GM08714 (cell line): ENCODE measurements around the gene ACAN.

Experiments
- H3K4me3 ChIP-seq: fragments of 200-500 bp; sonication (Bioruptor generic); 2 replicates; pipeline ENCODE4 v1.5.1; 2014; ENCODE audit warnings: mild to moderate bottlenecking, low read length, inconsistent platforms
- ZNF274 ChIP-seq: IDR thresholded peaks from 2 replicates; pipeline ENCODE4 v1.6.1; 2012; ENCODE audit warnings: mild to moderate bottlenecking, low read depth, low read length

The ACAN gene

GRCh38 chr15:88866295-88866881 lies 63.2 kb downstream of the ACAN start:
- TF ChIP-seq ZNF274 = no peak
- no peak overlapping the region for H3K4me3 ChIP-seq

GRCh38 chr15:88871313-88871712 lies 68.1 kb downstream of the ACAN start:
- no peak for TF ChIP-seq ZNF274
- no peak overlapping the region for H3K4me3 ChIP-seq

- H3K4me3 ChIP-seq = no peak overlapping the region
- TF ChIP-seq ZNF274 = no peak
These were observed 68.9 kb downstream of the ACAN start for GRCh38 chr15:88872106-88872505.

GRCh38 chr15:88872706-88873105 lies 69.5 kb downstream of the ACAN start:
- TF ChIP-seq ZNF274 = no peak
- H3K4me3 ChIP-seq = no peak overlapping the region

GRCh38 chr15:88873786-88874185 lies 70.5 kb downstream of the ACAN start:
- no peak overlapping the region for H3K4me3 ChIP-seq

GRCh38 chr15:88874275-88874674 lies 71.0 kb downstream of the ACAN start:
- H3K4me3 ChIP-seq = no peak overlapping the region
- no peak for TF ChIP-seq ZNF274

More at GRCh38 chr15:88873786-88874185, 70.5 kb downstream of the ACAN start:
- TF ChIP-seq ZNF274 = no peak

- TF ChIP-seq ZNF274 = no peak
- H3K4me3 ChIP-seq = no peak overlapping the region
These were observed 71.4 kb downstream of the ACAN start for GRCh38 chr15:88874684-88875083.

- TF ChIP-seq ZNF274 = no peak
- H3K4me3 ChIP-seq = no peak overlapping the region
These were observed 73.3 kb downstream of the ACAN start for GRCh38 chr15:88876573-88876972.

- no peak overlapping the region for H3K4me3 ChIP-seq
- TF ChIP-seq ZNF274 = no peak
These were observed 74.2 kb downstream of the ACAN start for GRCh38 chr15:88877415-88877814.

- TF ChIP-seq ZNF274 = no peak
These were observed 74.7 kb downstream of the ACAN start for GRCh38 chr15:88877906-88878305.

GRCh38 chr15:88878720-88879184 lies 75.5 kb downstream of the ACAN start:
- H3K4me3 ChIP-seq = no peak overlapping the region
- no peak for TF ChIP-seq ZNF274

More at GRCh38 chr15:88877906-88878305, 74.7 kb downstream of the ACAN start:
- H3K4me3 ChIP-seq = no peak overlapping the region

- no peak for TF ChIP-seq ZNF274
- H3K4me3 ChIP-seq = no peak overlapping the region
These were observed 77.9 kb downstream of the ACAN start for GRCh38 chr15:88880944-88881740.

GRCh38 chr15:88881775-88882174 lies 78.5 kb downstream of the ACAN start:
- TF ChIP-seq ZNF274 = no peak
- no peak overlapping the region for H3K4me3 ChIP-seq

- no peak for TF ChIP-seq ZNF274
- no peak overlapping the region for H3K4me3 ChIP-seq
These were observed 79.5 kb downstream of the ACAN start for GRCh38 chr15:88882785-88883184.

GRCh38 chr15:88887068-88887580 lies 83.9 kb downstream of the ACAN start:
- TF ChIP-seq ZNF274 = no peak
- H3K4me3 ChIP-seq = no peak overlapping the region
